H1 (cell line): ENCODE measurements around the gene DEFB128. TPM values are rescaled to one million over a fixed set of nuclear protein-coding genes. Genes with fewer than 3 reads are reported as not detected.

Experiments used
- CTCF ChIA-PET: fragments of 300-600 bp; sonication (Branson Sonifier 250); formaldehyde crosslinking; loops from one replicate; lab custom pipeline; 2021; ENCODE audit not compliant: partially characterized antibody; lab: Charles Lee
- POLR2A ChIA-PET: fragments of 300-600 bp; sonication (Branson Sonifier 250); formaldehyde crosslinking; loops from one replicate; lab custom pipeline; 2021; ENCODE audit warnings: inconsistent platforms; ENCODE audit not compliant: partially characterized antibody; lab: Charles Lee
- DNase-seq, 2 experiments: peaks; one replicate each; pipeline versions ENCODE4 v3.0.0 to v3.0.0-alpha.2; 2010 to 2022; ENCODE audit warnings: low spot score in 2 of 2, low read depth in 1 of 2, mixed read lengths in 1 of 2
- FAIRE-seq: peaks from 2 replicates; lab custom pipeline; 2011; peaks lifted over from hg19 to GRCh38; lab: Jason Lieb, UNC
- H2AFZ ChIP-seq: 2 replicates; pipeline ENCODE4 v1.8.1; 2012; ENCODE audit warnings: low read length, inconsistent platforms
- H2AK5ac ChIP-seq: 2 replicates; pipeline ENCODE4 v1.6.1; 2013; ENCODE audit warnings: low read depth, low read length
- H2BK120ac ChIP-seq: replicated peaks from 2 replicates; pipeline ENCODE3; 2013; ENCODE audit warnings: low read depth, low read length, inconsistent platforms
- H2BK12ac ChIP-seq: 2 replicates; pipeline ENCODE4 v1.6.1; 2013; ENCODE audit warnings: low read depth, low read length
- H2BK15ac ChIP-seq: 2 replicates; pipeline ENCODE4 v1.6.1; 2013; ENCODE audit warnings: low read length
- H2BK20ac ChIP-seq: 2 replicates; pipeline ENCODE4 v1.6.1; 2013; ENCODE audit warnings: low read length
- H2BK5ac ChIP-seq: 2 replicates; pipeline ENCODE4 v1.6.1; 2013; ENCODE audit warnings: low read depth, low read length
- H3K14ac ChIP-seq: 2 replicates; pipeline ENCODE4 v1.6.1; 2013; ENCODE audit warnings: inconsistent platforms; ENCODE audit not compliant: insufficient read length
- H3K18ac ChIP-seq: 2 replicates; pipeline ENCODE4 v1.6.1; 2013; ENCODE audit warnings: low read length; ENCODE audit errors: extremely low read depth
- H3K23ac ChIP-seq: 2 replicates; pipeline ENCODE4 v1.6.1; 2013; ENCODE audit warnings: inconsistent platforms; ENCODE audit not compliant: insufficient read length
- H3K23me2 ChIP-seq: 2 replicates; pipeline ENCODE4 v1.6.1; 2013; ENCODE audit warnings: low read depth, low read length
- H3K27ac ChIP-seq: 2 replicates; pipeline ENCODE4 v1.6.1; 2011; ENCODE audit warnings: low read depth, low read length, inconsistent platforms
- H3K27me3 ChIP-seq, 4 experiments: replicated peaks in 1 of 4; 1 replicate in 1 of 4; 2 replicates in 3 of 4; pipeline versions ENCODE4 v1.6.1 to v1.8.1; 2011 to 2013; ENCODE audit warnings: low read length in 3 of 4, mild to moderate bottlenecking in 3 of 4, inconsistent platforms in 2 of 4, mixed read lengths in 2 of 4, moderate library complexity in 1 of 4; ENCODE audit not compliant: control insufficient read depth in 3 of 4, insufficient read depth in 3 of 4; ENCODE audit errors: extremely low read depth in 1 of 4
- H3K36me3 ChIP-seq, 4 experiments: 2 replicates each; pipeline versions ENCODE4 v1.6.1 to v1.8.1; 2011 to 2013; ENCODE audit warnings: mild to moderate bottlenecking in 4 of 4, low read length in 3 of 4, moderate library complexity in 2 of 4, control low read depth in 1 of 4, inconsistent platforms in 1 of 4; ENCODE audit not compliant: insufficient read depth in 4 of 4, control insufficient read depth in 2 of 4
- H3K4ac ChIP-seq: replicated peaks from 2 replicates; pipeline ENCODE3; 2013; ENCODE audit warnings: low read length, low read depth, mixed read lengths, inconsistent platforms; ENCODE audit not compliant: insufficient read length
- H3K4me1 ChIP-seq, 4 experiments: replicated peaks in 1 of 4; 1 replicate in 1 of 4; 2 replicates in 3 of 4; pipeline versions ENCODE4 v1.6.1 to v1.8.1; 2011 to 2013; ENCODE audit warnings: low read length in 3 of 4, inconsistent platforms in 2 of 4, mixed read lengths in 1 of 4; ENCODE audit not compliant: insufficient read depth in 4 of 4, control insufficient read depth in 3 of 4
- H3K4me2 ChIP-seq, 2 experiments: 2 replicates each; pipeline versions ENCODE4 v1.6.1 to v1.8.1; 2011 to 2013; ENCODE audit warnings: low read depth in 2 of 2, low read length in 2 of 2, control low read depth in 1 of 2, inconsistent platforms in 1 of 2, mild to moderate bottlenecking in 1 of 2; ENCODE audit not compliant: insufficient read depth in 1 of 2
- H3K4me3 ChIP-seq, 4 experiments: fragments of 200-600, 300-600 bp in 1 of 4; sonication (generic), shearing (Covaris generic), sonication (Bioruptor Twin) in 1 of 4; 2 replicates each; pipeline versions ENCODE4 v1.5.1 to v1.8.1; 2011 to 2016; ENCODE audit warnings: low read length in 4 of 4, low read depth in 3 of 4, control low read depth in 2 of 4, inconsistent platforms in 2 of 4, mild to moderate bottlenecking in 2 of 4, mixed read lengths in 1 of 4, moderate library complexity in 1 of 4; ENCODE audit not compliant: insufficient read depth in 2 of 4; ENCODE audit errors: extremely low read depth in 1 of 4
- H3K56ac ChIP-seq: replicated peaks from 2 replicates; pipeline ENCODE3; 2013; ENCODE audit warnings: low read depth, mild to moderate bottlenecking, mixed read lengths, low read length, inconsistent platforms; ENCODE audit not compliant: insufficient read length
- H3K79me1 ChIP-seq: 2 replicates; pipeline ENCODE4 v1.6.1; 2013; ENCODE audit warnings: low read depth, low read length, control low read depth
- H3K79me2 ChIP-seq, 2 experiments: 2 replicates each; pipeline versions ENCODE4 v1.6.1 to v1.8.1; 2012 to 2013; ENCODE audit warnings: low read length in 2 of 2, mild to moderate bottlenecking in 2 of 2, inconsistent platforms in 1 of 2; ENCODE audit not compliant: insufficient read depth in 2 of 2, control insufficient read depth in 1 of 2
- H3K9ac ChIP-seq, 4 experiments: replicated peaks in 1 of 4; 1 replicate in 1 of 4; 2 replicates in 3 of 4; pipeline versions ENCODE4 v1.6.1 to v1.8.1; 2011 to 2013; ENCODE audit warnings: low read depth in 3 of 4, low read length in 3 of 4, control low read depth in 2 of 4, mild to moderate bottlenecking in 2 of 4, moderate library complexity in 2 of 4, inconsistent platforms in 1 of 4; ENCODE audit errors: extremely low read depth in 1 of 4
- H3K9me3 ChIP-seq, 2 experiments: 2 replicates each; pipeline versions ENCODE4 v1.6.1 to v1.8.1; 2012 to 2013; ENCODE audit warnings: mild to moderate bottlenecking in 2 of 2, moderate library complexity in 2 of 2, control low read depth in 1 of 2, inconsistent platforms in 1 of 2, low read depth in 1 of 2, low read length in 1 of 2, mixed read lengths in 1 of 2; ENCODE audit not compliant: insufficient read depth in 2 of 2
- H4K20me1 ChIP-seq, 2 experiments: replicated peaks in 1 of 2; 2 replicates each; pipeline versions ENCODE3 to v1.8.1; 2011 to 2013; ENCODE audit warnings: inconsistent platforms in 2 of 2, low read length in 2 of 2, mild to moderate bottlenecking in 1 of 2; ENCODE audit not compliant: insufficient read depth in 2 of 2, control insufficient read depth in 1 of 2
- H4K5ac ChIP-seq: 2 replicates; pipeline ENCODE4 v1.6.1; 2013; ENCODE audit warnings: low read length, low read depth, mixed read lengths, inconsistent platforms; ENCODE audit not compliant: insufficient read length
- H4K8ac ChIP-seq: 2 replicates; pipeline ENCODE4 v1.8.0; 2013; ENCODE audit warnings: mild to moderate bottlenecking, moderate library complexity, low read length, inconsistent platforms; ENCODE audit not compliant: insufficient read depth; ENCODE audit errors: extremely low read depth
- H4K91ac ChIP-seq: replicated peaks from 2 replicates; pipeline ENCODE3; 2013; ENCODE audit warnings: low read length, mixed read lengths, inconsistent platforms; ENCODE audit not compliant: insufficient read length
- ATF3 ChIP-seq: IDR thresholded peaks from 2 replicates; pipeline ENCODE4 v1.6.1; 2011; ENCODE audit warnings: low read depth, mild to moderate bottlenecking, low read length; ENCODE audit not compliant: insufficient read depth
- CTCF ChIP-seq, 3 experiments: IDR thresholded peaks; 1 replicate in 2 of 3; 2 replicates in 1 of 3; pipeline versions ENCODE4 v1.5.1 to v1.6.1; 2011; ENCODE audit warnings: low read length in 3 of 3, mild to moderate bottlenecking in 3 of 3, inconsistent platforms in 2 of 3, low read depth in 1 of 3, moderate library complexity in 1 of 3; ENCODE audit not compliant: insufficient read depth in 1 of 3; ENCODE audit errors: control extremely low read depth in 1 of 3
- KDM5A ChIP-seq: fragments of 200-600 bp; IDR thresholded peaks from 2 replicates; pipeline ENCODE4 v1.7.1; 2012; ENCODE audit warnings: mild to moderate bottlenecking, low read length, inconsistent platforms, mixed read lengths
- PHF8 ChIP-seq: fragments of 200-600 bp; sonication (generic); conservative IDR thresholded peaks from 2 replicates; pipeline ENCODE4 v1.7.1; 2012; ENCODE audit warnings: low read depth, mild to moderate bottlenecking, inconsistent platforms, low read length, moderate library complexity
- RXRA ChIP-seq: IDR thresholded peaks from 2 replicates; pipeline ENCODE4 v1.6.1; 2011; ENCODE audit warnings: low read depth, mild to moderate bottlenecking, low read length, moderate library complexity; ENCODE audit not compliant: insufficient read depth
- SIN3A ChIP-seq, 2 experiments: IDR thresholded peaks in 1 of 2; conservative IDR thresholded peaks in 1 of 2; 2 replicates each; pipeline ENCODE4 v1.6.1; 2011 to 2012; ENCODE audit warnings: low read length in 2 of 2, improper control_type of control experiment in 1 of 2, low read depth in 1 of 2, mild to moderate bottlenecking in 1 of 2
- SP1 ChIP-seq: IDR thresholded peaks from 2 replicates; pipeline ENCODE4 v1.6.1; 2011; ENCODE audit warnings: low read depth, low read length
- SP4 ChIP-seq: IDR thresholded peaks from 2 replicates; pipeline ENCODE4 v1.6.1; 2012; ENCODE audit warnings: low read length, inconsistent platforms
- USF2 ChIP-seq: IDR thresholded peaks from 2 replicates; pipeline ENCODE4 v1.6.1; 2011; ENCODE audit warnings: low read length, improper control_type of control experiment
- WGBS, 2 experiments: shearing (Covaris generic) in 1 of 2; methylation state at CpG; one replicate each; pipeline versions ENCODE4 v1.1.6 to v1.1.7; 2013 to 2015; ENCODE audit warnings: low lambda C conversion rate in 2 of 2, mixed read lengths in 2 of 2, inconsistent platforms in 1 of 2, low coverage in 1 of 2, missing lambda C conversion rate in 1 of 2; ENCODE audit not compliant: insufficient replicate concordance in 2 of 2, insufficient coverage in 1 of 2, insufficient read length in 1 of 2; ENCODE audit errors: extremely low coverage in 1 of 2, missing lambda C conversion rate in 1 of 2; 5-methylcytosine and 5-hydroxymethylcytosine counted together
- polyA plus RNA-seq, 7 experiments: library from polyadenylated mRNA; depleted of rRNA in 3 of 7; stranded (reverse) in 5 of 7; unstranded in 2 of 7; fragments of >200 nt in 5 of 7; fragments of 200-250 nt in 2 of 7; gene quantifications; 1 replicate in 5 of 7; 2 replicates in 1 of 7; 4 replicates in 1 of 7; pipeline versions ENCODE4 v1.2.1 to v1.2.3, GENCODE V29; 2011 to 2013; ENCODE audit warnings: missing spikeins in 2 of 7, mixed read lengths in 2 of 7
- total RNA-seq: library from RNA; stranded (reverse); fragmentation: NEBNext Ultra II Directional; extraction: Animal tissue kit (Norgen Biotek cat#: 25700); gene quantifications from 2 replicates; pipeline ENCODE4 v1.2.1, GENCODE V29; 2021

DEFB128 gene
- total and polyA plus RNA-seq, 2 of the 8 experiments (the other 6 are each of a cell fraction or from before 2014, with no cell fraction given) = not detected

GRCh38 chr20:199996-200395 is 10.5 kb upstream of the DEFB128 start:
- H3K23ac ChIP-seq = no peak overlapping the region
- H4K5ac ChIP-seq = no peak overlapping the region
- no peak overlapping the region for H3K4me2 ChIP-seq
- no peak overlapping the region for H2AK5ac ChIP-seq
- no peaks in the 10 kb centered on the region for H4K20me1 ChIP-seq
- WGBS, 2 experiments = 69% methylated on average over 4 of the region's 4 CpGs; no CpG with 5 or more reads in 1 of the 2 experiments
- no peak overlapping the region for H3K18ac ChIP-seq
- H4K91ac ChIP-seq = no peak overlapping the region
- H3K79me2 ChIP-seq = no peaks in the 10 kb centered on the region
- no peak overlapping the region for H3K4ac ChIP-seq
- H2BK120ac ChIP-seq = no peak overlapping the region
- ChIA-PET CTCF (interaction anchor here (0.7 kb wide), 1 partner anchor 9 kb away, joined by 3 read pairs; no protein-coding TSS in a partner anchor), POLR2A (no interaction called here)
- H2BK20ac ChIP-seq = no peak overlapping the region
- DNase-seq = no peak
- no peak overlapping the region for H2BK5ac ChIP-seq
- no peaks in the 10 kb centered on the region for H3K4me1 ChIP-seq
- H3K56ac ChIP-seq = no peak overlapping the region
- no peak overlapping the region for H2BK15ac ChIP-seq
- no peak overlapping the region for H3K14ac ChIP-seq
- FAIRE-seq = no peak
- H3K36me3 ChIP-seq = no peaks in the 10 kb centered on the region
- H3K9me3 ChIP-seq = peaks cover 35 to 52% of the 10 kb centered on the region in 2 experiments
- no peak overlapping the region for H2BK12ac ChIP-seq
- H3K4me3 ChIP-seq = no peak overlapping the region
- no peak overlapping the region for H3K27ac ChIP-seq
- no peaks in the 10 kb centered on the region for H3K27me3 ChIP-seq
- H3K23me2 ChIP-seq = no peaks in the 10 kb centered on the region
- H4K8ac ChIP-seq = no peak overlapping the region
- H3K9ac ChIP-seq = no peak overlapping the region
- H3K79me1 ChIP-seq = no peaks in the 10 kb centered on the region
- H2AFZ ChIP-seq = no peak overlapping the region
- no peak for TF ChIP-seq SP4
- no peak for TF ChIP-seq SP1
- no peak for TF ChIP-seq CTCF (IDR thresholded peaks at IDR 0.05; ENCODE audit: control extremely low read depth in 1 of 3, insufficient read depth in 1 of 3, low read depth in 1 of 3, low read length in 3 of 3)
- TF ChIP-seq SIN3A (conservative IDR thresholded peaks at IDR 0.05 in 1 of 2, IDR thresholded peaks at IDR 0.05 in 1 of 2; ENCODE audit: low read depth in 1 of 2, low read length in 2 of 2) = no peak
- no peak for TF ChIP-seq RXRA
- TF ChIP-seq ATF3 = no peak
- TF ChIP-seq PHF8 = no peak
- TF ChIP-seq USF2 = no peak
- no peak for TF ChIP-seq KDM5A
